Smooth muscle cell (in vitro differentiated cells): ENCODE data around the gene ABCA1. TPM values are rescaled to one million over a fixed set of nuclear protein-coding genes. Genes with fewer than 3 reads are reported as not detected.

Experiments
- DNase-seq: peaks from one replicate; lab custom pipeline; 2025; ENCODE audit not compliant: unreplicated experiment; lab: John Stamatoyannopoulos, UW
- H2AFZ ChIP-seq: fragments of 200-600 bp; sonication (generic); 2 replicates; pipeline ENCODE4 v1.6.0; 2016; ENCODE audit warnings: antibody characterized with exemption, low read depth, mild to moderate bottlenecking
- H3F3A ChIP-seq: fragments of 200-600 bp; sonication (generic); 2 replicates; pipeline ENCODE4 v1.6.0; 2017; ENCODE audit warnings: antibody characterized with exemption, low read depth
- H3K27ac ChIP-seq: fragments of 200-600 bp; sonication (generic); 2 replicates; pipeline ENCODE4 v1.5.1; 2016; ENCODE audit warnings: low read depth, mild to moderate bottlenecking
- H3K27me3 ChIP-seq: fragments of 200-600 bp; sonication (generic); 2 replicates; pipeline ENCODE4 v1.6.1; 2016; ENCODE audit warnings: low read depth, mild to moderate bottlenecking
- H3K36me3 ChIP-seq: fragments of 200-600 bp; sonication (generic); 2 replicates; pipeline ENCODE4 v1.5.1; 2016; ENCODE audit warnings: low read depth
- H3K4me1 ChIP-seq: fragments of 200-600 bp; sonication (generic); 2 replicates; pipeline ENCODE4 v1.5.1; 2016; ENCODE audit warnings: low read depth
- H3K4me2 ChIP-seq: fragments of 200-600 bp; sonication (generic); 2 replicates; pipeline ENCODE4 v1.6.0; 2016; ENCODE audit warnings: mild to moderate bottlenecking
- H3K4me3 ChIP-seq: fragments of 200-600 bp; sonication (generic); 2 replicates; pipeline ENCODE4 v1.5.1; 2016; ENCODE audit warnings: mild to moderate bottlenecking
- H3K79me2 ChIP-seq: fragments of 200-600 bp; sonication (generic); 2 replicates; pipeline ENCODE4 v1.6.0; 2016; ENCODE audit warnings: low read depth, mild to moderate bottlenecking
- H3K9ac ChIP-seq: fragments of 200-600 bp; sonication (generic); 2 replicates; pipeline ENCODE4 v1.6.0; 2016; ENCODE audit warnings: low read depth
- H3K9me3 ChIP-seq: fragments of 200-600 bp; sonication (generic); replicated peaks from 2 replicates; pipeline ENCODE4 v1.5.1; 2016; ENCODE audit warnings: low read depth
- H4K20me1 ChIP-seq: fragments of 200-600 bp; sonication (generic); 2 replicates; pipeline ENCODE4 v1.6.0; 2016; ENCODE audit warnings: low read depth
- WGBS: methylation state at CpG from one replicate; pipeline ENCODE4 v1.1.7; 2016; ENCODE audit warnings: low lambda C conversion rate; 5-methylcytosine and 5-hydroxymethylcytosine counted together
- polyA plus RNA-seq: library from polyadenylated mRNA; unstranded; fragments of >200 nt; fragmentation: Nextera tagmentation; extraction: Ambion mirVana; gene quantifications from 2 replicates; pipeline ENCODE4 v1.2.1, GENCODE V29; 2016
- total RNA-seq: library from RNA; depleted of rRNA; stranded (reverse); fragments of >200 nt; gene quantifications from 2 replicates; pipeline ENCODE4 v1.2.3, GENCODE V29; 2014
- TF ChIP-seq, protein P1 (sequence below): fragments of 200-600 bp; sonication (generic); IDR thresholded peaks from 2 replicates; pipeline ENCODE4 v1.5.1; 2017; ENCODE audit warnings: borderline replicate concordance, mild to moderate bottlenecking, antibody characterized with exemption; ENCODE audit not compliant: insufficient read depth, poor library complexity, severe bottlenecking

Gene ABCA1
- total and polyA plus RNA-seq, 2 experiments from 2014 or later: 2.8 to 29.6 TPM

DNA sequence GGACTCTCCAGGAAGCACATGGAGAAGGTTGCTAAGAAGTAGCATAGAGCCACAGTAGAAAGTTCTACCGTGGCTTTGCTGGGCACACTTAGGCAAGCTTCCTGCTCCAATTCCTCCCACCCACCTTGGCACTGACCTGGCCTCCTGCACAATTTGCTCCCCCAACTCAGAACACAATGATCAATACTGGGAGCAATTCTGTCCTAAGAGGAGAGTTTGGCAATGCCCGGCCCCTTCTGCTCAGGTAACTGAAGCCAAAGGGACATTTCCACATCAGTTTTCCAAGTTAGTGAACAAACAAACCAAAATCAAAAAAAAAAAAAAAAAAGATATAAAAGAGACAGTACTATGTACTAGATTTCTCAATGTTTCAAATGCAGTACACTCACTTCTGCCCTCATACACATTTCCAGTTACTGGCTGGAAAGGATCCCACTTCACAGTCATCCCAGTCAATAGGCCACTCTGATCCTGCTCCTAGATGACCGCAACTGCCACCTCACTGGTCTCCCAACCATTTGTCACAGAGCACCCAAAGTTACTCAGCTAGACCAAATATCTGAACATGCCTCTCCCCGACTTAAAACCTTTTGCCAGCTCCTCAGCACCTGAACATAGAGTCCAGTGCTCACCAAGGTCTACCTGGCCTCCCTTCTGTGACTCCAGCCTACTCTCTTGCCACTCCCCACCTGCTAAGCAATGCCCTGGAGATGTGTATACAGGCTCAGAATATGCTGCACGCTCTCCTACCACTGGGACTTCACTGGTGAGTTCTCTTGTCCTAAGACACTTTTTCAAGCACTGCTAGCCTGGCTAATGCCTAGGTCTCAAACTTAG, 21.3 kb downstream of the ABCA1 start:
- Histone ChIP-seq H3K9me3 (no peaks in the 10 kb centered on the region), H3K27ac (peak overlapping the region; percentile 15), H3K4me1 (peaks cover 35% of the 10 kb centered on the region), H3K79me2 (peaks cover 22% of the 10 kb centered on the region), H3K36me3 (no peaks in the 10 kb centered on the region), H3K9ac (no peak overlapping the region), H4K20me1 (peaks cover 64% of the 10 kb centered on the region), H3K4me3 (no peak overlapping the region), H2AFZ (no peak overlapping the region), H3K4me2 (peak overlapping the region; percentile 53), H3F3A (peaks cover 3% of the 10 kb centered on the region), H3K27me3 (no peaks in the 10 kb centered on the region)
- no peak for DNase-seq
- WGBS: 92% methylated on average over 5 of the region's 5 CpGs
- TF ChIP-seq, protein P1, sequence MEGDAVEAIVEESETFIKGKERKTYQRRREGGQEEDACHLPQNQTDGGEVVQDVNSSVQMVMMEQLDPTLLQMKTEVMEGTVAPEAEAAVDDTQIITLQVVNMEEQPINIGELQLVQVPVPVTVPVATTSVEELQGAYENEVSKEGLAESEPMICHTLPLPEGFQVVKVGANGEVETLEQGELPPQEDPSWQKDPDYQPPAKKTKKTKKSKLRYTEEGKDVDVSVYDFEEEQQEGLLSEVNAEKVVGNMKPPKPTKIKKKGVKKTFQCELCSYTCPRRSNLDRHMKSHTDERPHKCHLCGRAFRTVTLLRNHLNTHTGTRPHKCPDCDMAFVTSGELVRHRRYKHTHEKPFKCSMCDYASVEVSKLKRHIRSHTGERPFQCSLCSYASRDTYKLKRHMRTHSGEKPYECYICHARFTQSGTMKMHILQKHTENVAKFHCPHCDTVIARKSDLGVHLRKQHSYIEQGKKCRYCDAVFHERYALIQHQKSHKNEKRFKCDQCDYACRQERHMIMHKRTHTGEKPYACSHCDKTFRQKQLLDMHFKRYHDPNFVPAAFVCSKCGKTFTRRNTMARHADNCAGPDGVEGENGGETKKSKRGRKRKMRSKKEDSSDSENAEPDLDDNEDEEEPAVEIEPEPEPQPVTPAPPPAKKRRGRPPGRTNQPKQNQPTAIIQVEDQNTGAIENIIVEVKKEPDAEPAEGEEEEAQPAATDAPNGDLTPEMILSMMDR: no peak

DNA sequence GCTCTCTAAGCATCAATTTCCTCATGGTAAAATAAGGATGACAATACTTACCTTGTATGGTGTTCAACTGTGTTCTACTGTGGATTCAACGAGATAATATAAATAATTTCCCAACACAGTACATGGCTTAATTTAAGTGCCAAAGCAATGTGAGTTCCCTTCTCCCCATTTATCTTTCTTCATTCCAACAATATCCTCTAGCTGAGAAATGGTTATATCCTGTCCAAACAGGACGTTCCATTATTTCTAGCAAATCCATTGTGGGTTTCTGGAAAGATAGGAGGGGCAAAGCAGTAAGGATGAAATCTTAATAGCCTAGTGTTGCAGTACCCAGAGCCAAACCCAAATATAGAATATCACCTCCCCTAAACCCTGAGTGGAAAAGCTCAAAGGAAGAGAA, 22.0 kb downstream of the ABCA1 start:
- peaks cover 61% of the 10 kb centered on the region for H4K20me1 ChIP-seq
- peaks cover 3% of the 10 kb centered on the region for H3F3A ChIP-seq
- H3K9me3 ChIP-seq: no peaks in the 10 kb centered on the region
- H3K4me1 ChIP-seq: peaks cover 39% of the 10 kb centered on the region
- H2AFZ ChIP-seq: no peak overlapping the region
- H3K4me2 ChIP-seq: peak overlapping the region; percentile 53
- H3K27ac ChIP-seq: peak overlapping the region; percentile 1
- no peaks in the 10 kb centered on the region for H3K36me3 ChIP-seq
- TF ChIP-seq, protein P1: no peak
- WGBS: 62% methylated on average over 2 of the region's 2 CpGs
- no peak for DNase-seq
- no peaks in the 10 kb centered on the region for H3K27me3 ChIP-seq
- H3K79me2 ChIP-seq: peaks cover 16% of the 10 kb centered on the region
- no peak overlapping the region for H3K9ac ChIP-seq
- no peak overlapping the region for H3K4me3 ChIP-seq

DNA sequence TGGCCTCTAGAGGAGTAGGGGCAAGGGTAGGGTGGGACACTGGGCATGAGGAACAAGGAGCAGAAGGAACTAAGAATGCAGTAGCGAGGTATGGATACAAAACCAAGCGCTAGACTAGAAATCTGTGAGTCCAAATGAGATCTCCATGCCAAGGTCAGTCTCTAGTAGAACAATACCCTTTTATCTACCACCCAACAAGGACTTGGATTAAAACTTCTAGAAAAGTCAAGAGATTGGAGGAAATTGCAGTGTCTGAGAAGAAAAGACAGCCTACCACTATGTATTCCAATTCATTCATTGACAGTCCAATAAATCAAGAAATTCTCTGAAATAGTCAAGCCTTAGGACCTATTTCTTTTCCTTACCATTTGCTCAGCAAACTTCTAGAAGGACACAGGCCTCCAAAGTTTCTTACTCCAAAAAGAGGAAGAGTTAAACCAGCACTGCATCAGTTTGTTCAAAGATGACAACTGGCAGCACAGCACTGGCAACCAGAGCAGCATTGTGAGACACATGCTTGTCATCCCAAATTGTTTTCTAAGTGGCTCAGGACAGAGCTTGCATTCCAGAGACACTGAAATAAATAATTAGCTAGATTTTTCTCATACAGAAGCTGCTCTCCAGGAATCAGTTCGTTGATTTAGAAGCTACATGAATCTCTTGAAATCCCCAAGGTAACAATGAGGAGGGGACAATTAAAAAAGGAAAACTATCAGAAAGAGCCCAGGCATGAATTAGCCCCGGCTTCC, 22.6 kb downstream of the ABCA1 start:
- H3K36me3 ChIP-seq: no peaks in the 10 kb centered on the region
- WGBS: 91% methylated on average over 4 of the region's 4 CpGs
- H3K79me2 ChIP-seq: peaks cover 16% of the 10 kb centered on the region
- TF ChIP-seq, protein P1: no peak
- H3K9me3 ChIP-seq: no peaks in the 10 kb centered on the region
- H3K27ac ChIP-seq: peak overlapping the region; percentile 1
- peaks cover 45% of the 10 kb centered on the region for H3K4me1 ChIP-seq
- peaks cover 3% of the 10 kb centered on the region for H3F3A ChIP-seq
- no peak overlapping the region for H3K4me3 ChIP-seq
- H3K27me3 ChIP-seq: no peaks in the 10 kb centered on the region
- DNase-seq: no peak
- peak overlapping the region; percentile 53 for H3K4me2 ChIP-seq
- H2AFZ ChIP-seq: no peak overlapping the region
- H4K20me1 ChIP-seq: peaks cover 55% of the 10 kb centered on the region
- H3K9ac ChIP-seq: no peak overlapping the region
